A673 (cell line): Measurements from ENCODE around the gene APBB2. TPM values are rescaled to one million over a fixed set of nuclear protein-coding genes. Genes with fewer than 3 reads are reported as not detected.

Experiments used
- BruUV-seq: library from RNA; stranded (reverse); fragments of 400-500 nt; replicated peaks from 2 replicates; lab custom pipeline; 2021; lab: Mats Ljungman, UMichigan
- CTCF ChIA-PET: fragments of 300-600 bp; sonication (Branson Sonifier 250); formaldehyde crosslinking; loops from one replicate; lab custom pipeline; 2022; ENCODE audit warnings: antibody characterized with exemption; lab: Charles Lee
- POLR2A ChIA-PET: fragments of 300-600 bp; sonication (Branson Sonifier 250); formaldehyde crosslinking; loops from one replicate; lab custom pipeline; 2022; ENCODE audit warnings: antibody characterized with exemption; ENCODE audit not compliant: low non-redundant PET; lab: Charles Lee
- DNase-seq: peaks from one replicate; pipeline ENCODE4 v3.0.0-alpha.2; 2015; ENCODE audit warnings: low spot score
- H3K27ac ChIP-seq: fragments of 200-600 bp; sonication (generic); 2 replicates; pipeline ENCODE4 v1.5.1; 2016; ENCODE audit warnings: mixed run types, low read depth, mild to moderate bottlenecking, mixed read lengths, antibody characterized with exemption, low read length; ENCODE audit not compliant: poor library complexity, severe bottlenecking
- H3K27me3 ChIP-seq: fragments of 200-600 bp; sonication (generic); replicated peaks from 2 replicates; pipeline ENCODE4 v1.6.1; 2017; ENCODE audit warnings: mixed run types, low read depth, mild to moderate bottlenecking, mixed read lengths, antibody characterized with exemption, low read length; ENCODE audit not compliant: insufficient read depth, poor library complexity
- H3K36me3 ChIP-seq: fragments of 200-600 bp; sonication (generic); 2 replicates; pipeline ENCODE4 v1.6.1; 2016; ENCODE audit warnings: mixed run types, mild to moderate bottlenecking, mixed read lengths, antibody characterized with exemption, low read length; ENCODE audit not compliant: insufficient read depth, poor library complexity, severe bottlenecking
- H3K4me1 ChIP-seq: fragments of 200-600 bp; sonication (generic); 2 replicates; pipeline ENCODE4 v1.6.1; 2017; ENCODE audit warnings: mixed run types, mild to moderate bottlenecking, mixed read lengths, antibody characterized with exemption, low read length; ENCODE audit not compliant: insufficient read depth, poor library complexity, severe bottlenecking
- H3K4me3 ChIP-seq: fragments of 200-600 bp; sonication (generic); 2 replicates; pipeline ENCODE4 v1.5.1; 2016; ENCODE audit warnings: low read depth, mixed run types, mild to moderate bottlenecking, mixed read lengths, low read length; ENCODE audit not compliant: poor library complexity, severe bottlenecking
- H3K9me3 ChIP-seq: fragments of 200-600 bp; sonication (generic); 2 replicates; pipeline ENCODE4 v1.6.1; 2016; ENCODE audit warnings: mixed run types, low read depth, mild to moderate bottlenecking, mixed read lengths, antibody characterized with exemption, low read length; ENCODE audit not compliant: poor library complexity, severe bottlenecking
- CTCF ChIP-seq: fragments of 300-800, 200-600 bp; sonication (generic); conservative IDR thresholded peaks from 2 replicates; pipeline ENCODE4 v1.5.1; 2017; ENCODE audit warnings: low read depth, mild to moderate bottlenecking, antibody characterized with exemption, low read length, moderate library complexity, mixed read lengths
- EZH2 ChIP-seq: fragments of 200-600 bp; sonication (generic); IDR thresholded peaks from 2 replicates; pipeline ENCODE4 v1.6.1; 2017; ENCODE audit warnings: borderline replicate concordance, low read depth, mild to moderate bottlenecking, mixed read lengths, antibody characterized with exemption, low read length; ENCODE audit not compliant: poor library complexity, severe bottlenecking
- intact Hi-C: fragments of 100-400 bp; cut with micrococcal nuclease; formaldehyde crosslinking; loops from one replicate; pipeline ENCODE4 v1.10.0; 2022; ENCODE audit not compliant: unreplicated experiment
- total RNA-seq: library from RNA; stranded (reverse); gene quantifications from 2 replicates; pipeline ENCODE4 v1.2.3, GENCODE V29; 2021

Gene APBB2
- total RNA-seq, 1 experiment from 2014 or later: 10.3 TPM

- no peaks in the 10 kb centered on the region for H3K9me3 ChIP-seq
- H3K27ac ChIP-seq: no peak overlapping the region
- intact Hi-C loops: no loop called here
- BruUV-seq: no TSS peak
- H3K36me3 ChIP-seq: no peaks in the 10 kb centered on the region
- H3K4me1 ChIP-seq: no peaks in the 10 kb centered on the region
- TF ChIP-seq CTCF (no peak), EZH2 (no peak)
- no peaks in the 10 kb centered on the region for H3K27me3 ChIP-seq
- DNase-seq: no peak
- ChIA-PET CTCF (interaction anchor here (0.6 kb wide), 1 partner anchor 118 kb away, joined by 4 read pairs; no protein-coding TSS in a partner anchor), POLR2A (interaction anchor here (0.6 kb wide), 1 partner anchor 521 kb away, joined by 4 read pairs; no protein-coding TSS in a partner anchor)
- H3K4me3 ChIP-seq: no peak overlapping the region
Measured at GRCh38 chr4:40875507-40876150, 338.7 kb downstream of the APBB2 start.

GRCh38 chr4:40874901-40875300 lies 339.4 kb downstream of the APBB2 start:
- no peaks in the 10 kb centered on the region for H3K36me3 ChIP-seq
- H3K27me3 ChIP-seq: no peaks in the 10 kb centered on the region
- CTCF ChIA-PET: interaction anchor here (0.6 kb wide), 1 partner anchor 119 kb away, joined by 4 read pairs; no protein-coding TSS in a partner anchor
- no peak overlapping the region for H3K4me3 ChIP-seq
- no peaks in the 10 kb centered on the region for H3K9me3 ChIP-seq
- TF ChIP-seq EZH2: no peak
- no peak for TF ChIP-seq CTCF
- DNase-seq: no peak
- H3K27ac ChIP-seq: no peak overlapping the region
- BruUV-seq: no TSS peak
- intact Hi-C loops: no loop called here
- H3K4me1 ChIP-seq: no peaks in the 10 kb centered on the region
- POLR2A ChIA-PET: interaction anchor here (0.6 kb wide), 1 partner anchor 522 kb away, joined by 4 read pairs; no protein-coding TSS in a partner anchor

- H3K27me3 ChIP-seq: no peaks in the 10 kb centered on the region
- POLR2A ChIA-PET: no interaction called here
- no peaks in the 10 kb centered on the region for H3K9me3 ChIP-seq
- BruUV-seq: no TSS peak
- DNase-seq: no peak
- no peaks in the 10 kb centered on the region for H3K36me3 ChIP-seq
- intact Hi-C loops: no loop called here
- H3K27ac ChIP-seq: no peak overlapping the region
- TF ChIP-seq EZH2 (no peak), CTCF (no peak)
- no peak overlapping the region for H3K4me3 ChIP-seq
- CTCF ChIA-PET: no interaction called here
- H3K4me1 ChIP-seq: no peaks in the 10 kb centered on the region
Measured at GRCh38 chr4:40874331-40874730, 340.0 kb downstream of the APBB2 start.
